ENCODE data around the gene SLC25A23.

GRCh38 chr19:6471076-6471475 is 11.5 kb upstream of the SLC25A23 start:
- TF ChIP-seq CTCF (IDR thresholded peaks at IDR 0.05) = no peak
- no peak for TF ChIP-seq POLR2A (IDR thresholded peaks at IDR 0.05)

Measured in heart left ventricle (tissue), 13 donors.